ENCODE results near the gene SIX1. TPM values are rescaled to one million over a fixed set of nuclear protein-coding genes. Genes with fewer than 3 reads are reported as not detected.

SIX1 gene
- total and polyA plus RNA-seq, 2 of the 13 experiments (the other 11 are each of a cell fraction or from before 2014, with no cell fraction given) = 1.7 to 6.5 TPM

DNA sequence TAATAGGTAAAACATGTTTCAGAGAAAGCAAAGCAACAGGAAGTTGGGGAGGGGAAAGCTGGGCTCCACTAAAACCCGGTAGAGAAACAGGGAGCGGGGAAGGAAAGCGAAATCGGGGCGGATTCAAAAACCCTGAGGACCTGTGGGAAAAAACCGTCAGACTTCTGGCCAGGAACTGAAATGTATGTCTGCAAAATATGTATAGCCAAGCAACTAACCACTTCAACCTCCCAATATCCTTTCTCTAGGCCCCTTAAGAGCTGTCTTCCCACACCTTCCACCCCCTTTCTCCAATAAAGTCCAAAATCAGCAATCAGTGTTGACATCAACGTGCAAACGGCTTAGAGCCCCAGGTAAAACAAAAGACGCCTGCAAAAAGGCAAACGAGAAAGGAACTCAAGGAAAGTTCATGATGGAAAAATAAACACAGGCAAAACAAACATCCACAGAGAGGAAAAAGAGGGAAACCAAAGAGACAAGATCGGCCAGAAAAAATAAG, 32.8 kb downstream of the SIX1 start (continued):
- no peak for TF ChIP-seq CEBPG (CRISPR knock-in tag; IDR thresholded peaks at IDR 0.05)
- TF ChIP-seq PCBP2 (optimal IDR thresholded peaks at IDR 0.05; ENCODE audit: low read depth, low read length, poor library complexity, severe bottlenecking) = no peak
- TF ChIP-seq CBFB (CRISPR knock-in tag; IDR thresholded peaks at IDR 0.05) = no peak
- TF ChIP-seq ZNF317 (CRISPR knock-in tag; IDR thresholded peaks at IDR 0.05) = no peak
- TF ChIP-seq NFE2L1 (CRISPR knock-in tag; IDR thresholded peaks at IDR 0.05; ENCODE audit: borderline replicate concordance) = no peak
- TF ChIP-seq, protein P1, sequence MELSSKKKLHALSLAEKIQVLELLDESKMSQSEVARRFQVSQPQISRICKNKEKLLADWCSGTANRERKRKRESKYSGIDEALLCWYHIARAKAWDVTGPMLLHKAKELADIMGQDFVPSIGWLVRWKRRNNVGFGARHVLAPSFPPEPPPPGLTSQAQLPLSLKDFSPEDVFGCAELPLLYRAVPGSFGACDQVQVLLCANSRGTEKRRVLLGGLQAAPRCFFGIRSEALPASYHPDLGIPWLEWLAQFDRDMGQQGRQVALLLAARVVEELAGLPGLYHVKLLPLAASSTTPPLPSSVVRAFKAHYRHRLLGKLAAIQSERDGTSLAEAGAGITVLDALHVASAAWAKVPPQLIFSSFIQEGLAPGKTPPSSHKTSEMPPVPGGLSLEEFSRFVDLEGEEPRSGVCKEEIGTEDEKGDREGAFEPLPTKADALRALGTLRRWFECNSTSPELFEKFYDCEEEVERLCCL (CRISPR knock-in tag; IDR thresholded peaks at IDR 0.05; ENCODE audit: borderline replicate concordance) = no peak
- TF ChIP-seq EP300 (IDR thresholded peaks at IDR 0.05; ENCODE audit: low read depth in 2 of 2, low read length in 2 of 2) = peak in 1 of 2 experiments; percentile 49; a peak in 1 of 4 replicates
- TF ChIP-seq EP300 (CRISPR knock-in tag; IDR thresholded peaks at IDR 0.05; ENCODE audit: borderline replicate concordance) = no peak
- no peak for TF ChIP-seq ZNF235 (CRISPR knock-in tag; IDR thresholded peaks at IDR 0.05; ENCODE audit: borderline replicate concordance)
- no peak for TF ChIP-seq CCAR2 (optimal IDR thresholded peaks at IDR 0.05; ENCODE audit: low read depth, low read length)
- no peak for TF ChIP-seq ZNF552 (CRISPR knock-in tag; IDR thresholded peaks at IDR 0.05; ENCODE audit: borderline replicate concordance)
- no peak for TF ChIP-seq ISL2 (CRISPR knock-in tag; IDR thresholded peaks at IDR 0.05)
- TF ChIP-seq, protein P2, sequence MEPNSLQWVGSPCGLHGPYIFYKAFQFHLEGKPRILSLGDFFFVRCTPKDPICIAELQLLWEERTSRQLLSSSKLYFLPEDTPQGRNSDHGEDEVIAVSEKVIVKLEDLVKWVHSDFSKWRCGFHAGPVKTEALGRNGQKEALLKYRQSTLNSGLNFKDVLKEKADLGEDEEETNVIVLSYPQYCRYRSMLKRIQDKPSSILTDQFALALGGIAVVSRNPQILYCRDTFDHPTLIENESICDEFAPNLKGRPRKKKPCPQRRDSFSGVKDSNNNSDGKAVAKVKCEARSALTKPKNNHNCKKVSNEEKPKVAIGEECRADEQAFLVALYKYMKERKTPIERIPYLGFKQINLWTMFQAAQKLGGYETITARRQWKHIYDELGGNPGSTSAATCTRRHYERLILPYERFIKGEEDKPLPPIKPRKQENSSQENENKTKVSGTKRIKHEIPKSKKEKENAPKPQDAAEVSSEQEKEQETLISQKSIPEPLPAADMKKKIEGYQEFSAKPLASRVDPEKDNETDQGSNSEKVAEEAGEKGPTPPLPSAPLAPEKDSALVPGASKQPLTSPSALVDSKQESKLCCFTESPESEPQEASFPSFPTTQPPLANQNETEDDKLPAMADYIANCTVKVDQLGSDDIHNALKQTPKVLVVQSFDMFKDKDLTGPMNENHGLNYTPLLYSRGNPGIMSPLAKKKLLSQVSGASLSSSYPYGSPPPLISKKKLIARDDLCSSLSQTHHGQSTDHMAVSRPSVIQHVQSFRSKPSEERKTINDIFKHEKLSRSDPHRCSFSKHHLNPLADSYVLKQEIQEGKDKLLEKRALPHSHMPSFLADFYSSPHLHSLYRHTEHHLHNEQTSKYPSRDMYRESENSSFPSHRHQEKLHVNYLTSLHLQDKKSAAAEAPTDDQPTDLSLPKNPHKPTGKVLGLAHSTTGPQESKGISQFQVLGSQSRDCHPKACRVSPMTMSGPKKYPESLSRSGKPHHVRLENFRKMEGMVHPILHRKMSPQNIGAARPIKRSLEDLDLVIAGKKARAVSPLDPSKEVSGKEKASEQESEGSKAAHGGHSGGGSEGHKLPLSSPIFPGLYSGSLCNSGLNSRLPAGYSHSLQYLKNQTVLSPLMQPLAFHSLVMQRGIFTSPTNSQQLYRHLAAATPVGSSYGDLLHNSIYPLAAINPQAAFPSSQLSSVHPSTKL (CRISPR knock-in tag; IDR thresholded peaks at IDR 0.05) = peak; percentile 32; the same call in 1 of the 2 replicates
- TF ChIP-seq, protein P3, sequence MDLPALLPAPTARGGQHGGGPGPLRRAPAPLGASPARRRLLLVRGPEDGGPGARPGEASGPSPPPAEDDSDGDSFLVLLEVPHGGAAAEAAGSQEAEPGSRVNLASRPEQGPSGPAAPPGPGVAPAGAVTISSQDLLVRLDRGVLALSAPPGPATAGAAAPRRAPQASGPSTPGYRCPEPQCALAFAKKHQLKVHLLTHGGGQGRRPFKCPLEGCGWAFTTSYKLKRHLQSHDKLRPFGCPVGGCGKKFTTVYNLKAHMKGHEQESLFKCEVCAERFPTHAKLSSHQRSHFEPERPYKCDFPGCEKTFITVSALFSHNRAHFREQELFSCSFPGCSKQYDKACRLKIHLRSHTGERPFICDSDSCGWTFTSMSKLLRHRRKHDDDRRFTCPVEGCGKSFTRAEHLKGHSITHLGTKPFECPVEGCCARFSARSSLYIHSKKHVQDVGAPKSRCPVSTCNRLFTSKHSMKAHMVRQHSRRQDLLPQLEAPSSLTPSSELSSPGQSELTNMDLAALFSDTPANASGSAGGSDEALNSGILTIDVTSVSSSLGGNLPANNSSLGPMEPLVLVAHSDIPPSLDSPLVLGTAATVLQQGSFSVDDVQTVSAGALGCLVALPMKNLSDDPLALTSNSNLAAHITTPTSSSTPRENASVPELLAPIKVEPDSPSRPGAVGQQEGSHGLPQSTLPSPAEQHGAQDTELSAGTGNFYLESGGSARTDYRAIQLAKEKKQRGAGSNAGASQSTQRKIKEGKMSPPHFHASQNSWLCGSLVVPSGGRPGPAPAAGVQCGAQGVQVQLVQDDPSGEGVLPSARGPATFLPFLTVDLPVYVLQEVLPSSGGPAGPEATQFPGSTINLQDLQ (CRISPR knock-in tag; IDR thresholded peaks at IDR 0.05) = no peak
- no peak for TF ChIP-seq ZKSCAN5 (CRISPR knock-in tag; IDR thresholded peaks at IDR 0.05)
- 0 out of 2 replicates have a peak, but pooled peaks have one; percentile 17 for TF ChIP-seq NCOA2 (CRISPR knock-in tag; IDR thresholded peaks at IDR 0.05)
- no peak for TF ChIP-seq ZNF484 (CRISPR knock-in tag; IDR thresholded peaks at IDR 0.05; ENCODE audit: borderline replicate concordance, low read depth)
- TF ChIP-seq CENPT (CRISPR knock-in tag; IDR thresholded peaks at IDR 0.05; ENCODE audit: low read depth) = no peak
- 0 out of 2 replicates have a peak, but pooled peaks have one; percentile 27 for TF ChIP-seq TCF7 (IDR thresholded peaks at IDR 0.05; ENCODE audit: low read depth)
- TF ChIP-seq RARA (CRISPR knock-in tag; IDR thresholded peaks at IDR 0.05) = peak; percentile 41; the same call in 1 of the 2 replicates
- TF ChIP-seq FOXA1 (IDR thresholded peaks at IDR 0.05) = no peak
- peak; percentile 52 for TF ChIP-seq FOXA1 (CRISPR knock-in tag; IDR thresholded peaks at IDR 0.05)
- TF ChIP-seq BHLHE40 (IDR thresholded peaks at IDR 0.05; ENCODE audit: low read length) = no peak
